ENCODE data around the gene F10. TPM values are rescaled to one million over a fixed set of nuclear protein-coding genes. Genes with fewer than 3 reads are reported as not detected.

Gene F10
- total and polyA plus RNA-seq, 2 donors (not counting 3 experiments of a cell fraction or from before 2014, with no cell fraction given), result 0.25 TPM; not detected in 1

DNA sequence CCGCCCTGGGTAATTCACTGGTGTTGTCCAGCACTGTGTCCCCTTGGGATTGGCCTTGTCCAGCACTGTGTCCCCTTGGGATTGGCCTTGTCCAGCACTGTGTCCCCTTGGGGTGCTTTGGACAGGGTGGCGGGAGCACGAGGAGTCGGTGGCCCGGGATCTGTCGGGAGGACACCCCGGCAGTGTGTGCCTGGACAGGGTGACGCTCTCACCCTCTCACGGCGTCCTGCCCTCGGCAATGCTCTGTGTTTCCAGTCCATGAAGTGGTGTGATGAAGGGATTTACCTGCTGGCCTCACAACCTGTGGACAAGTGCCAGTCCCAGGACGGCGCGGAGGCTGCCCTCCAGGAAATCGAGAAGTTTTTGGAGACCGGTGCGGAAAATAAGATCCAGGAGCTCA is 46.9 kb upstream of the F10 start:
- no peak for FAIRE-seq

DNA sequence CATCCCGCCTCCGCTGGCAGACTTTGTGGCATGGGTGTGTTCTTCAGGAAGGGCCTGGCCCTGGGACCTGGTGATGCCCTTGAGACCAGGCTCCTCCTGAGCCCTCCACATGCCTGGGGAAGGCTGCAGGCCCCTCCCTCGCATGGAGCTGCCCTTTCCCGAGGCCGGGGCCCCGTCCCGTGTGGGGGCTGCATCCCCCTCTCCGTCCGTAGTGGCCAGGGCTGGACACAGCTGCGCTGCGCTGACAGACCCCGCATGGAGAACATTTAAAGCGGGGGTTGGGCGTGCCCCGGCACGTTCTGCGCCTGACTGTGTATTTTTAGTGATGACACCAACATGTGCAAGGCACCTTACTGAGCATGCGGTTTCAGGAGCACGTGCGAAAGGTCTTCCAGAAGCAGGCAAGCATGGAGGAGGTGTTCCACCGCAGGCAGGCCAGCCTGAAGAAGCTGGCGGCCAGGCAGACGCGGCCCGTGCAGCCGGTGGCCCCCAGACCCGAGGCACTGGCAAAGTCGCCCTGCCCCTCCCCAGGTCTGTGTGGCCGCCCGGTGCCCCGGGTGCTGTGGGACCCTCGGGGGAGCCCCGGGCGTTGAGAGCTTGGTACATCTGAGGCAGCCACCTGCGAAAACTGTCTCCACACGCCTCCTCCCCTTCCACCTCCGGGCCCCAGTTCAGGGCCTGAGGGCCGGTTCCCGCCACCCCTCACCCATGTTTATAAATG is 45.8 kb upstream of the F10 start:
- intact Hi-C loops (cut with micrococcal nuclease) (no loop called here), dilution Hi-C loops (cut with MboI; ENCODE audit: extremely low pct_ligation_motif_present, low sequenced_read_pairs) (no loop called here)
- Histone ChIP-seq H4K20me1 (replicated peaks; ENCODE audit: control insufficient read depth, extremely low read depth, insufficient read depth, low read length) (no peaks in the 10 kb centered on the region), H3K79me2 (ENCODE audit: control insufficient read depth, insufficient read depth, low read length) (no peaks in the 10 kb centered on the region), H2AFZ (ENCODE audit: low read depth, low read length) (no peak overlapping the region), H3K9me3 (replicated peaks; ENCODE audit: control insufficient read depth, insufficient read depth, low read length) (no peaks in the 10 kb centered on the region), H3K4me3 (replicated peaks in 1 of 3; ENCODE audit: insufficient read depth in 1 of 3, low read depth in 1 of 3, low read length in 3 of 3) (no peak overlapping the region), H3K9ac (replicated peaks; ENCODE audit: extremely low read depth, insufficient read depth, low read length) (no peak overlapping the region), H3K27ac (ENCODE audit: insufficient read depth, low read depth, low read length) (no peak overlapping the region), H3K4me2 (ENCODE audit: insufficient read depth, low read length) (no peak overlapping the region), H3K9me1 (replicated peaks; ENCODE audit: control insufficient read depth, extremely low read depth, insufficient read depth, low read length) (no peaks in the 10 kb centered on the region), H3K4me1 (ENCODE audit: control insufficient read depth, extremely low read depth, insufficient read depth, low read length) (no peaks in the 10 kb centered on the region), H3K27me3 (ENCODE audit: control insufficient read depth in 2 of 2, insufficient read depth in 2 of 2, low read length in 2 of 2) (no peaks in the 10 kb centered on the region), H3K36me3 (ENCODE audit: control insufficient read depth in 2 of 2, extremely low read depth in 1 of 2, insufficient read depth in 2 of 2, low read length in 2 of 2) (no peaks in the 10 kb centered on the region)
- ChIA-PET CTCF (no interaction called here), POLR2A (no interaction called here)
- no peak for FAIRE-seq
- BruUV-seq (replicated peaks), result no TSS peak
- DNase-seq (ENCODE audit: low read depth, low spot score), result no peak
- TF ChIP-seq FOS (IDR thresholded peaks at IDR 0.05; ENCODE audit: borderline replicate concordance, insufficient read depth, low read length), result no peak
- TF ChIP-seq POLR2A (IDR thresholded peaks at IDR 0.05; ENCODE audit: low read depth, low read length), result no peak
- TF ChIP-seq MAX (IDR thresholded peaks at IDR 0.05; ENCODE audit: insufficient read depth, insufficient read length), result no peak
- no peak for TF ChIP-seq GATA2 (IDR thresholded peaks at IDR 0.05; ENCODE audit: insufficient read depth, insufficient read length, low read depth, low read length)
- TF ChIP-seq, protein P1, sequence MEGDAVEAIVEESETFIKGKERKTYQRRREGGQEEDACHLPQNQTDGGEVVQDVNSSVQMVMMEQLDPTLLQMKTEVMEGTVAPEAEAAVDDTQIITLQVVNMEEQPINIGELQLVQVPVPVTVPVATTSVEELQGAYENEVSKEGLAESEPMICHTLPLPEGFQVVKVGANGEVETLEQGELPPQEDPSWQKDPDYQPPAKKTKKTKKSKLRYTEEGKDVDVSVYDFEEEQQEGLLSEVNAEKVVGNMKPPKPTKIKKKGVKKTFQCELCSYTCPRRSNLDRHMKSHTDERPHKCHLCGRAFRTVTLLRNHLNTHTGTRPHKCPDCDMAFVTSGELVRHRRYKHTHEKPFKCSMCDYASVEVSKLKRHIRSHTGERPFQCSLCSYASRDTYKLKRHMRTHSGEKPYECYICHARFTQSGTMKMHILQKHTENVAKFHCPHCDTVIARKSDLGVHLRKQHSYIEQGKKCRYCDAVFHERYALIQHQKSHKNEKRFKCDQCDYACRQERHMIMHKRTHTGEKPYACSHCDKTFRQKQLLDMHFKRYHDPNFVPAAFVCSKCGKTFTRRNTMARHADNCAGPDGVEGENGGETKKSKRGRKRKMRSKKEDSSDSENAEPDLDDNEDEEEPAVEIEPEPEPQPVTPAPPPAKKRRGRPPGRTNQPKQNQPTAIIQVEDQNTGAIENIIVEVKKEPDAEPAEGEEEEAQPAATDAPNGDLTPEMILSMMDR (IDR thresholded peaks at IDR 0.05; ENCODE audit: extremely low read depth in 1 of 2, insufficient read depth in 1 of 2, low read depth in 1 of 2, low read length in 2 of 2), result no peak
- no peak for TF ChIP-seq MYC (IDR thresholded peaks at IDR 0.05; ENCODE audit: low read depth, low read length)
- no peak for TF ChIP-seq JUN (IDR thresholded peaks at IDR 0.05; ENCODE audit: borderline replicate concordance, insufficient read depth, insufficient read length, low read depth)
- no peak for TF ChIP-seq EZH2 (IDR thresholded peaks at IDR 0.05; ENCODE audit: borderline replicate concordance, low read depth, low read length, severe bottlenecking)
- no peak for TF ChIP-seq POLR2AphosphoS5 (IDR thresholded peaks at IDR 0.05; ENCODE audit: insufficient read depth, low read depth, low read length)

More for the DNA sequence above, 46.9 kb upstream of the F10 start:
- no peak for DNase-seq (ENCODE audit: low read depth, low spot score)
- H3K27me3 ChIP-seq (ENCODE audit: control insufficient read depth in 2 of 2, insufficient read depth in 2 of 2, low read length in 2 of 2), result no peaks in the 10 kb centered on the region
- H3K4me2 ChIP-seq (ENCODE audit: insufficient read depth, low read length), result no peak overlapping the region
- H3K36me3 ChIP-seq (ENCODE audit: control insufficient read depth in 2 of 2, extremely low read depth in 1 of 2, insufficient read depth in 2 of 2, low read length in 2 of 2), result no peaks in the 10 kb centered on the region
- no peaks in the 10 kb centered on the region for H3K9me1 ChIP-seq (replicated peaks; ENCODE audit: control insufficient read depth, extremely low read depth, insufficient read depth, low read length)
- no peaks in the 10 kb centered on the region for H3K79me2 ChIP-seq (ENCODE audit: control insufficient read depth, insufficient read depth, low read length)
- no peak overlapping the region for H2AFZ ChIP-seq (ENCODE audit: low read depth, low read length)
- no TSS peak for BruUV-seq (replicated peaks)
- intact Hi-C loops (cut with micrococcal nuclease), result no loop called here
- H3K4me1 ChIP-seq (ENCODE audit: control insufficient read depth, extremely low read depth, insufficient read depth, low read length), result no peaks in the 10 kb centered on the region
- no peaks in the 10 kb centered on the region for H3K9me3 ChIP-seq (replicated peaks; ENCODE audit: control insufficient read depth, insufficient read depth, low read length)
- H3K9ac ChIP-seq (replicated peaks; ENCODE audit: extremely low read depth, insufficient read depth, low read length), result no peak overlapping the region
- CTCF ChIA-PET, result no interaction called here
- no peak overlapping the region for H3K4me3 ChIP-seq (replicated peaks in 1 of 3; ENCODE audit: insufficient read depth in 1 of 3, low read depth in 1 of 3, low read length in 3 of 3)
- POLR2A ChIA-PET, result no interaction called here
- H4K20me1 ChIP-seq (replicated peaks; ENCODE audit: control insufficient read depth, extremely low read depth, insufficient read depth, low read length), result no peaks in the 10 kb centered on the region
- dilution Hi-C loops (cut with MboI; ENCODE audit: extremely low pct_ligation_motif_present, low sequenced_read_pairs), result no loop called here
- no peak for TF ChIP-seq JUN (IDR thresholded peaks at IDR 0.05; ENCODE audit: borderline replicate concordance, insufficient read depth, insufficient read length, low read depth)
- H3K27ac ChIP-seq (ENCODE audit: insufficient read depth, low read depth, low read length), result no peak overlapping the region

All from endothelial cell of umbilical vein (primary cell).